Activated CD4-positive, alpha-beta T cell treated with anti-CD3 and anti-CD28 coated beads, Interleukin-2, amount 50 U/mL, for 48 hours (primary cell): ENCODE results near the gene CD86.
"Not testable (repeated sequence)": the region's sequence is repeated elsewhere in the genome, so short reads cannot be mapped to it uniquely, and the experiment has no call there.

Source experiments
- DNase-seq, 2 experiments: peaks; one replicate each; pipeline ENCODE4 v3.0.0-alpha.2; 2020

CD86 gene

GRCh38 chr3:122055215-122055614, at the start of gene CD86:
TSS of gene CD86 (plus strand) at chr3:122055362. CDS start at chr3:122055490, 128 bp downstream.
- DNase-seq = no peak

GRCh38 chr3:122006267-122006666, 48.9 kb upstream of the CD86 start:
- DNase-seq = no peak

- DNase-seq = no peak
Measured at GRCh38 chr3:122008166-122008565, 47.0 kb upstream of the CD86 start.

- DNase-seq = no peak
Measured at GRCh38 chr3:122010506-122010905, 44.7 kb upstream of the CD86 start.

- no peak for DNase-seq
Measured at GRCh38 chr3:122011396-122011795, 43.8 kb upstream of the CD86 start.

GRCh38 chr3:122012821-122013220, 42.3 kb upstream of the CD86 start:
- DNase-seq = no peak

- no peak for DNase-seq
Measured at GRCh38 chr3:122013448-122013925, 41.7 kb upstream of the CD86 start.

GRCh38 chr3:122014741-122015140, 40.4 kb upstream of the CD86 start:
- peak in 1 of 2 experiments; percentile 33 for DNase-seq

- no peak for DNase-seq
Measured at GRCh38 chr3:122019493-122019892, 35.7 kb upstream of the CD86 start.

GRCh38 chr3:122021037-122021436, 34.1 kb upstream of the CD86 start:
- DNase-seq = no peak

- DNase-seq = no peak
Measured at GRCh38 chr3:122021811-122022401, 33.3 kb upstream of the CD86 start, which contains the start of gene ILDR1. TSS of gene ILDR1 (minus strand) at chr3:122022247. CDS start at chr3:122022077, 170 bp downstream.

GRCh38 chr3:122023335-122023910, 31.7 kb upstream of the CD86 start:
- no peak for DNase-seq

- no peak for DNase-seq
Measured at GRCh38 chr3:122024800-122025199, 30.4 kb upstream of the CD86 start.

GRCh38 chr3:122025296-122025695, 29.9 kb upstream of the CD86 start:
- DNase-seq = no peak

GRCh38 chr3:122030381-122031122, 24.6 kb upstream of the CD86 start:
- no peak for DNase-seq

GRCh38 chr3:122031123-122031468, 24.1 kb upstream of the CD86 start:
- DNase-seq = no peak

- DNase-seq = no peak
Measured at GRCh38 chr3:122032531-122032930, 22.6 kb upstream of the CD86 start.

- DNase-seq = no peak
Measured at GRCh38 chr3:122033023-122033422, 22.1 kb upstream of the CD86 start.

- DNase-seq = not testable (repeated sequence)
Measured at GRCh38 chr3:122047296-122047695, 7.9 kb upstream of the CD86 start.

- not testable (repeated sequence) for DNase-seq
Measured at GRCh38 chr3:122047773-122048172, 7.4 kb upstream of the CD86 start.

GRCh38 chr3:122052968-122053367, 2.2 kb upstream of the CD86 start:
- DNase-seq = no peak

GRCh38 chr3:122057671-122058070, 2.5 kb downstream of the CD86 start:
- no peak for DNase-seq

GRCh38 chr3:122058294-122058693, 3.1 kb downstream of the CD86 start:
- DNase-seq = no peak

- DNase-seq = no peak
Measured at GRCh38 chr3:122060040-122060698, 5.0 kb downstream of the CD86 start.
